Activated CD8-positive, alpha-beta T cell treated with anti-CD3 and anti-CD28 coated beads for 36 hours (primary cell): Measurements from ENCODE around the gene IL32. TPM values are rescaled to one million over a fixed set of nuclear protein-coding genes. Genes with fewer than 3 reads are reported as not detected.

Source experiments
- ATAC-seq: fragments of 200-7000 bp; cut with Tn5 transposase; one replicate; pipeline ENCODE4 v1.10.0; 2021; ENCODE audit warnings: mild to moderate bottlenecking, moderate library complexity
- CTCF ChIA-PET: fragments of 350-600 bp; sonication (Branson Sonifier 250); formaldehyde crosslinking; loops from one replicate; lab custom pipeline; 2021; ENCODE audit warnings: antibody characterized with exemption; lab: Charles Lee
- POLR2A ChIA-PET: fragments of 350-600 bp; sonication (Branson Sonifier 250); formaldehyde crosslinking; loops from one replicate; lab custom pipeline; 2021; ENCODE audit warnings: antibody characterized with exemption; lab: Charles Lee
- DNase-seq: peaks from one replicate; pipeline ENCODE4 v3.0.0-alpha.2; 2020
- H3K27ac Mint-ChIP-seq: one replicate; pipeline ENCODE4 v1.8.0; 2021; ENCODE audit warnings: mild to moderate bottlenecking, mixed read lengths
- H3K27me3 Mint-ChIP-seq: one replicate; pipeline ENCODE4 v1.8.0; 2021; ENCODE audit warnings: mixed read lengths
- H3K36me3 Mint-ChIP-seq: one replicate; pipeline ENCODE4 v1.8.0; 2021; ENCODE audit warnings: low read depth, mixed read lengths
- H3K4me1 Mint-ChIP-seq: one replicate; pipeline ENCODE4 v1.8.0; 2021; ENCODE audit warnings: low read depth, mixed read lengths
- H3K4me3 Mint-ChIP-seq: one replicate; pipeline ENCODE4 v1.8.0; 2021; ENCODE audit warnings: mild to moderate bottlenecking, moderate library complexity, mixed read lengths
- H3K9me3 Mint-ChIP-seq: one replicate; pipeline ENCODE4 v1.8.0; 2021; ENCODE audit warnings: mixed read lengths
- CTCF ChIP-seq: fragments of 200-600 bp; IDR thresholded peaks from one replicate; pipeline ENCODE4 v1.8.0; 2022; ENCODE audit warnings: antibody characterized with exemption, mild to moderate bottlenecking
- intact Hi-C: fragments of 100-400 bp; cut with micrococcal nuclease; formaldehyde crosslinking; loops from one replicate; pipeline ENCODE4 v1.10.0; 2022
- total RNA-seq, 2 experiments: library from RNA; stranded (reverse); gene quantifications; one replicate each; pipeline ENCODE4 v1.2.3, GENCODE V29; 2021

The IL32 gene
- total RNA-seq, 2 experiments from 2014 or later = 971 to 974 TPM

- ChIA-PET POLR2A (interaction anchor here (1.0 kb wide), 1 partner anchor 19 kb away, joined by 5 read pairs; no protein-coding TSS in a partner anchor), CTCF (interaction anchor here (0.7 to 23.9 kb wide), 10 partner anchors 7 to 64 kb away, joined by 3 to 376 read pairs (median 3); partner anchors contain the start of gene ZNF213)
- intact Hi-C loops = loop anchor here (5.0 kb wide), 1 partner anchor 33 kb away; no protein-coding TSS in a partner anchor
- peak; percentile 79 for TF ChIP-seq CTCF
- H3K9me3 Mint-ChIP-seq = no peaks in the 10 kb centered on the region
- peak overlapping the region; percentile 75 for H3K27ac Mint-ChIP-seq
- no peak overlapping the region for H3K4me3 Mint-ChIP-seq
- ATAC-seq (peak; percentile 53), DNase-seq (peak; percentile 78)
- H3K4me1 Mint-ChIP-seq = peaks cover 31% of the 10 kb centered on the region
- no peaks in the 10 kb centered on the region for H3K36me3 Mint-ChIP-seq
- no peaks in the 10 kb centered on the region for H3K27me3 Mint-ChIP-seq
Observed at GRCh38 chr16:3094289-3095027, 29.0 kb downstream of the IL32 start.

GRCh38 chr16:3095869-3096268, 30.4 kb downstream of the IL32 start:
- peak; percentile 72 for ATAC-seq

GRCh38 chr16:3096362-3096761, 30.9 kb downstream of the IL32 start:
- intact Hi-C loops = no loop called here
- Mint-ChIP-seq H3K27me3 (no peaks in the 10 kb centered on the region), H3K9me3 (no peaks in the 10 kb centered on the region), H3K36me3 (no peaks in the 10 kb centered on the region), H3K4me3 (no peak overlapping the region), H3K4me1 (peaks cover 35% of the 10 kb centered on the region), H3K27ac (no peak overlapping the region)
- ChIA-PET CTCF (interaction anchor here (0.6 to 23.9 kb wide), 11 partner anchors 9 to 68 kb away, joined by 3 to 376 read pairs (median 6); partner anchors contain the start of genes IL32, ZNF205 and ZNF213), POLR2A (interaction anchor here (0.9 to 1.6 kb wide), 6 partner anchors 9 to 38 kb away, joined by 3 to 5 read pairs (median 4); partner anchors contain the start of genes IL32 and ZNF213)
- no peak for TF ChIP-seq CTCF
- ATAC-seq = no peak
- DNase-seq = no peak

More at GRCh38 chr16:3095869-3096268, 30.4 kb downstream of the IL32 start:
- ChIA-PET CTCF (interaction anchor here (0.9 to 23.9 kb wide), 12 partner anchors 8 to 68 kb away, joined by 3 to 376 read pairs (median 6); partner anchors contain the start of genes ZNF205 and ZNF213), POLR2A (interaction anchor here (0.6 to 1.6 kb wide), 5 partner anchors 8 to 39 kb away, joined by 3 to 5 read pairs (median 3); partner anchors contain the start of gene ZNF213)
- Mint-ChIP-seq H3K27ac (peak overlapping the region; percentile 67), H3K27me3 (no peaks in the 10 kb centered on the region), H3K36me3 (no peaks in the 10 kb centered on the region), H3K4me1 (peaks cover 35% of the 10 kb centered on the region), H3K9me3 (no peaks in the 10 kb centered on the region), H3K4me3 (no peak overlapping the region)
- intact Hi-C loops = no loop called here
- peak; percentile 81 for DNase-seq
- TF ChIP-seq CTCF = peak; percentile 43

- POLR2A ChIA-PET = interaction anchor here (0.6 to 3.7 kb wide), 6 partner anchors 8 to 77 kb away, joined by 4 to 21 read pairs (median 4); partner anchors contain the start of genes IL32, TNFRSF12A and ZNF213
- Mint-ChIP-seq H3K27ac (no peak overlapping the region), H3K36me3 (no peaks in the 10 kb centered on the region), H3K4me3 (no peak overlapping the region), H3K9me3 (no peaks in the 10 kb centered on the region), H3K27me3 (no peaks in the 10 kb centered on the region), H3K4me1 (peaks cover 39% of the 10 kb centered on the region)
- no peak for ATAC-seq
- DNase-seq = no peak
- CTCF ChIA-PET = interaction anchor here (0.6 to 23.9 kb wide), 9 partner anchors 10 to 96 kb away, joined by 3 to 376 read pairs (median 9); partner anchors contain the start of genes IL32, ZNF205 and ZNF213
- intact Hi-C loops = no loop called here
- no peak for TF ChIP-seq CTCF
Observed at GRCh38 chr16:3097266-3097665, 31.8 kb downstream of the IL32 start.
